HepG2 (cell line): ENCODE results near the gene EEF1A2. TPM values are rescaled to one million over a fixed set of nuclear protein-coding genes. Genes with fewer than 3 reads are reported as not detected.

Experiments used
- HNF1A ChIP-seq, 2 experiments: sonication (generic) in 1 of 2; formaldehyde crosslinking in 1 of 2; IDR thresholded peaks; 2 replicates each; pipeline versions ENCODE4 v1.4.0 to v1.6.1; 2016 to 2020; ENCODE audit warnings: borderline replicate concordance in 1 of 2, low read depth in 1 of 2, mild to moderate bottlenecking in 1 of 2, missing genetic modification reagents in 1 of 2
- MAZ ChIP-seq, 2 experiments: sonication (generic) in 1 of 2; formaldehyde crosslinking in 1 of 2; IDR thresholded peaks; 2 replicates each; pipeline versions ENCODE4 v1.5.0 to v1.6.1; 2012 to 2020; ENCODE audit warnings: low read depth in 2 of 2, mild to moderate bottlenecking in 2 of 2, borderline replicate concordance in 1 of 2, improper control_type of control experiment in 1 of 2, low read length in 1 of 2, missing genetic modification reagents in 1 of 2, moderate library complexity in 1 of 2
- MBD4 ChIP-seq: IDR thresholded peaks from 2 replicates; pipeline ENCODE4 v1.6.1; 2012; ENCODE audit warnings: low read length, inconsistent platforms, borderline replicate concordance
- MLX ChIP-seq: IDR thresholded peaks from 2 replicates; pipeline ENCODE4 v1.6.1; 2016
- SCMH1 ChIP-seq: sonication (generic); formaldehyde crosslinking; IDR thresholded peaks from 2 replicates; pipeline ENCODE4 v1.9.0; 2021; ENCODE audit warnings: missing genetic modification reagents, mild to moderate bottlenecking, borderline replicate concordance
- SMC3 ChIP-seq: IDR thresholded peaks from 2 replicates; pipeline ENCODE4 v1.6.1; 2011; ENCODE audit warnings: low read length, improper control_type of control experiment
- ZBTB25 ChIP-seq: IDR thresholded peaks from 2 replicates; pipeline ENCODE4 v1.6.1; 2018; ENCODE audit warnings: missing genetic modification reagents
- ZBTB43 ChIP-seq: sonication (generic); formaldehyde crosslinking; conservative IDR thresholded peaks from 2 replicates; pipeline ENCODE4 v1.4.0; 2020; ENCODE audit warnings: missing genetic modification reagents
- ZFP90 ChIP-seq: sonication (generic); formaldehyde crosslinking; IDR thresholded peaks from 2 replicates; pipeline ENCODE4 v1.8.0; 2022; ENCODE audit warnings: missing genetic modification reagents, mild to moderate bottlenecking, inconsistent platforms, borderline replicate concordance
- ZNF225 ChIP-seq: sonication (generic); formaldehyde crosslinking; IDR thresholded peaks from 2 replicates; pipeline ENCODE4 v1.4.0; 2020; ENCODE audit warnings: mild to moderate bottlenecking, missing genetic modification reagents
- ZNF274 ChIP-seq: sonication (generic); formaldehyde crosslinking; IDR thresholded peaks from 2 replicates; pipeline ENCODE4 v1.5.1; 2020; ENCODE audit warnings: mild to moderate bottlenecking, missing genetic modification reagents
- ZNF335 ChIP-seq: sonication (generic); formaldehyde crosslinking; IDR thresholded peaks from 2 replicates; pipeline ENCODE4 v1.4.0; 2020; ENCODE audit warnings: missing genetic modification reagents
- ZNF562 ChIP-seq: sonication (generic); formaldehyde crosslinking; IDR thresholded peaks from 2 replicates; pipeline ENCODE4 v1.8.0; 2022; ENCODE audit warnings: missing genetic modification reagents, borderline replicate concordance
- ZNF678 ChIP-seq: sonication (generic); formaldehyde crosslinking; IDR thresholded peaks from 2 replicates; pipeline ENCODE4 v1.4.0; 2020; ENCODE audit warnings: mild to moderate bottlenecking, missing genetic modification reagents
- ZUFSP ChIP-seq: sonication (generic); formaldehyde crosslinking; IDR thresholded peaks from 2 replicates; pipeline ENCODE4 v1.9.0; 2021; ENCODE audit warnings: missing genetic modification reagents, mild to moderate bottlenecking, borderline replicate concordance
- polyA plus RNA-seq, 8 experiments: library from polyadenylated mRNA; depleted of rRNA in 3 of 8; stranded (reverse) in 7 of 8; unstranded in 1 of 8; fragments of >200 nt; fragmentation: Illumina TruSeq in 4 of 8; extraction: Trizol in 4 of 8; gene quantifications; 2 replicates each; pipeline versions ENCODE4 v1.2.1 to v1.2.3, GENCODE V29; 2011 to 2016; ENCODE audit warnings: low read depth in 4 of 8, missing spikeins in 1 of 8, mixed read lengths in 1 of 8; ENCODE audit not compliant: insufficient read depth in 1 of 8
- total RNA-seq, 5 experiments: library from RNA; depleted of rRNA; stranded (reverse); fragments of >200 nt; fragmentation: Illumina TruSeq; extraction: Trizol; gene quantifications; 2 replicates each; pipeline ENCODE4 v1.2.3, GENCODE V29; 2016; ENCODE audit warnings: low read depth in 1 of 5
- TF ChIP-seq, protein P1 (sequence below): sonication (generic); formaldehyde crosslinking; IDR thresholded peaks from 2 replicates; pipeline ENCODE4 v1.5.1; 2020; ENCODE audit warnings: missing genetic modification reagents, mild to moderate bottlenecking, borderline replicate concordance

EEF1A2 gene
- total and polyA plus RNA-seq, 2 of the 13 experiments (the other 11 are each of a cell fraction or from before 2014, with no cell fraction given): 0.44 to 0.87 TPM

GRCh38 chr20:63518351-63518861, 19.5 kb upstream of the EEF1A2 start (continued):
- TF ChIP-seq, protein P1, sequence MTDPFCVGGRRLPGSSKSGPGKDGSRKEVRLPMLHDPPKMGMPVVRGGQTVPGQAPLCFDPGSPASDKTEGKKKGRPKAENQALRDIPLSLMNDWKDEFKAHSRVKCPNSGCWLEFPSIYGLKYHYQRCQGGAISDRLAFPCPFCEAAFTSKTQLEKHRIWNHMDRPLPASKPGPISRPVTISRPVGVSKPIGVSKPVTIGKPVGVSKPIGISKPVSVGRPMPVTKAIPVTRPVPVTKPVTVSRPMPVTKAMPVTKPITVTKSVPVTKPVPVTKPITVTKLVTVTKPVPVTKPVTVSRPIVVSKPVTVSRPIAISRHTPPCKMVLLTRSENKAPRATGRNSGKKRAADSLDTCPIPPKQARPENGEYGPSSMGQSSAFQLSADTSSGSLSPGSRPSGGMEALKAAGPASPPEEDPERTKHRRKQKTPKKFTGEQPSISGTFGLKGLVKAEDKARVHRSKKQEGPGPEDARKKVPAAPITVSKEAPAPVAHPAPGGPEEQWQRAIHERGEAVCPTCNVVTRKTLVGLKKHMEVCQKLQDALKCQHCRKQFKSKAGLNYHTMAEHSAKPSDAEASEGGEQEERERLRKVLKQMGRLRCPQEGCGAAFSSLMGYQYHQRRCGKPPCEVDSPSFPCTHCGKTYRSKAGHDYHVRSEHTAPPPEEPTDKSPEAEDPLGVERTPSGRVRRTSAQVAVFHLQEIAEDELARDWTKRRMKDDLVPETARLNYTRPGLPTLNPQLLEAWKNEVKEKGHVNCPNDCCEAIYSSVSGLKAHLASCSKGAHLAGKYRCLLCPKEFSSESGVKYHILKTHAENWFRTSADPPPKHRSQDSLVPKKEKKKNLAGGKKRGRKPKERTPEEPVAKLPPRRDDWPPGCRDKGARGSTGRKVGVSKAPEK: no peak
- 0 out of 2 replicates have a peak, but pooled peaks have one; percentile 36 for TF ChIP-seq ZNF678
- no peak for TF ChIP-seq SMC3
- TF ChIP-seq ZBTB25: no peak
- TF ChIP-seq ZBTB43 (CRISPR knock-in tag): no peak
- TF ChIP-seq ZUFSP (CRISPR knock-in tag): no peak
- TF ChIP-seq SCMH1 (CRISPR knock-in tag): no peak
- TF ChIP-seq MLX (CRISPR knock-in tag): no peak
- 0 out of 2 replicates have a peak, but pooled peaks have one; percentile 12 for TF ChIP-seq ZNF225 (CRISPR knock-in tag)
- TF ChIP-seq ZNF335 (CRISPR knock-in tag): no peak
- TF ChIP-seq ZFP90: no peak
- TF ChIP-seq MAZ (IDR thresholded peaks at IDR 0.05; ENCODE audit: borderline replicate concordance, low read depth, low read length): no peak
- no peak for TF ChIP-seq MAZ (CRISPR knock-in tag; IDR thresholded peaks at IDR 0.05; ENCODE audit: low read depth)
- TF ChIP-seq HNF1A (IDR thresholded peaks at IDR 0.05; ENCODE audit: low read depth): no peak
- TF ChIP-seq HNF1A (CRISPR knock-in tag; IDR thresholded peaks at IDR 0.05; ENCODE audit: borderline replicate concordance): 0 out of 2 replicates have a peak, but pooled peaks have one; percentile 40
- TF ChIP-seq ZNF562 (CRISPR knock-in tag): no peak
- TF ChIP-seq ZNF274 (CRISPR knock-in tag): no peak
- no peak for TF ChIP-seq MBD4
